Coronary artery (tissue), 2 donors: ENCODE data around the gene SNAPC4.

Source experiments
- DNase-seq: peaks from one replicate; pipeline ENCODE4 v3.0.0-alpha.2; 2017; ENCODE audit warnings: low spot score
- H3K27ac ChIP-seq, 2 donors: fragments of 200-600 bp; sonication (generic); one replicate each; pipeline ENCODE4 v1.5.1; 2016 to 2019
- H3K4me3 ChIP-seq: fragments of 200-600 bp; sonication (generic); 2 replicates; pipeline ENCODE4 v1.5.1; 2016; ENCODE audit warnings: mild to moderate bottlenecking, moderate library complexity
- TF ChIP-seq, protein P1 (sequence below): fragments of 200-600 bp; sonication (generic); IDR thresholded peaks from one replicate; pipeline ENCODE4 v1.5.1; 2019; ENCODE audit warnings: antibody characterized with exemption

The SNAPC4 gene

DNA sequence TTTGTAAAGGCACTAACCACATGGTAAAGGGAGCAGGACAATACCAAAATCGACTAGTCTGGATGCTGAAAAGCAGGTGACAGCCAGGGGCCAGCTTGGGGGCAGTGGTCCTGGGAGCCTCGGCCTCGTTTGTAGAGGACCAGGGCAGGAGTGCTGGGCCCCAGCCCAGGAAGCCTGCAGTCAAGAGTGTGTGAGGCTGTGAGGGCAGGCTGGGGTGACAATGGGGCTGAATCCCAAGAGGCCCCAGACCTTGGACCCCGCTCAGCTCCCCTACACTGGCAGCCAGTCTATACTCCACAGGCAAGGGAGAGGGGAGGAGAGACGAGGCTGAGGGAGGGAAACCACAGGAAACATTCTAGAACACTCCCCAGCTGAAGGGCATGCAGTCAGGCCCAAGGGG, 42.3 kb upstream of the SNAPC4 start:
- no peak for DNase-seq
- Histone ChIP-seq H3K4me3 (no peak overlapping the region), H3K27ac (no peak overlapping the region)
- TF ChIP-seq, protein P1, sequence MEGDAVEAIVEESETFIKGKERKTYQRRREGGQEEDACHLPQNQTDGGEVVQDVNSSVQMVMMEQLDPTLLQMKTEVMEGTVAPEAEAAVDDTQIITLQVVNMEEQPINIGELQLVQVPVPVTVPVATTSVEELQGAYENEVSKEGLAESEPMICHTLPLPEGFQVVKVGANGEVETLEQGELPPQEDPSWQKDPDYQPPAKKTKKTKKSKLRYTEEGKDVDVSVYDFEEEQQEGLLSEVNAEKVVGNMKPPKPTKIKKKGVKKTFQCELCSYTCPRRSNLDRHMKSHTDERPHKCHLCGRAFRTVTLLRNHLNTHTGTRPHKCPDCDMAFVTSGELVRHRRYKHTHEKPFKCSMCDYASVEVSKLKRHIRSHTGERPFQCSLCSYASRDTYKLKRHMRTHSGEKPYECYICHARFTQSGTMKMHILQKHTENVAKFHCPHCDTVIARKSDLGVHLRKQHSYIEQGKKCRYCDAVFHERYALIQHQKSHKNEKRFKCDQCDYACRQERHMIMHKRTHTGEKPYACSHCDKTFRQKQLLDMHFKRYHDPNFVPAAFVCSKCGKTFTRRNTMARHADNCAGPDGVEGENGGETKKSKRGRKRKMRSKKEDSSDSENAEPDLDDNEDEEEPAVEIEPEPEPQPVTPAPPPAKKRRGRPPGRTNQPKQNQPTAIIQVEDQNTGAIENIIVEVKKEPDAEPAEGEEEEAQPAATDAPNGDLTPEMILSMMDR: no peak

DNA sequence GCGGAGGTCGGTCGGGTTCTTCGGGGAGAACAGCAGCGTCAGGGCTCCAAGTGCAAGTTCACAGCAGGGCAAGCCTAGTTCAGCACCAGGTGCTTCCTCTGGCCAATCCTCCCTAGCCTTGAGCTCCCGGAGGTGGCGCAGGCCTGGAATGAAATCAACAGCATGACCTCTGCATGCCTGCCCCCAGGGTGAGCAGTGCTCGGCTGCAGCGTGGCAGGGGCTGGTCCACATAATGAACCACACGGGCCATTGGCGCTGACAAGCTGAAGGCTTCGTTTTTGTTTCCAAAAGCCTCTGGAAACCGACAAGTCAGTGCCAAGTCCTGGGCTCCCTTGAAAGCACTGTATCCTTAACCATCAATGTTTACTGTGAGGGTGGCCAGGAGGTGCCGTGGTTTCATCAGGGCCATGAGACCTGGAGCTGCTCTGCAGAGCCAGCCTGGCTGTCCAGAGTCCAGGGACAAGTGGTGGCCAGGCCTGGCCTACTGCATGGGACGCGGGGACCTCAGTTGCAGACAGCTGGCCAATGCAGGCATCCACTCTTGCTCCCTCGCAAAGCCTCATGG, 41.8 kb upstream of the SNAPC4 start:
- TF ChIP-seq, protein P1: no peak
- H3K4me3 ChIP-seq: no peak overlapping the region
- H3K27ac ChIP-seq: no peak overlapping the region
- no peak for DNase-seq

DNA sequence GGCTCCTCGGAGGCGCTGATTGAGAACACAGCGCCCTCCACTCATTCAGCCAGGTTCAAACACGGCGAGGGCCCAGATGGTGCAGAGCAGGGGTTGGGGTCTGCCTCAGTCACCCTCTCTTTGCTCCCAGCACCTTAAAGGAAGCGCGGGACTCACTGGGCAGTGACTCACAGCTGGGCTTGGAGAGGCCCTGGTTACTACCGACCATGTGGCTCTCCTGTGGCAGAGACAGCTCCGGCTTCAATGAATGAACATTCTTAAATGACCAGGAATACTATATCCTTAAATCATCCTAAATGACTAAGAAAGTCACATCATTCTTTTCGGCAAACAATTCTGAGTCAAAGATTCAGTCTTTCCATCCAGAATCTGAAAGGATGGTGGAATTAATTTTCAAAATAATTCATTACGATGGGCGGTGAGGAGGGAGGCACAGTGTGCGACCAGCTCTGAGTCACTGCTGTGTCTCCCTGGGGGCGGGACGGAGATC, 41.3 kb upstream of the SNAPC4 start:
- TF ChIP-seq, protein P1: no peak
- Histone ChIP-seq H3K4me3 (no peak overlapping the region), H3K27ac (no peak overlapping the region)
- no peak for DNase-seq

GRCh38 chr9:136439481-136440408, 39.8 kb upstream of the SNAPC4 start, which contains the start of gene INPP5E:
TSS of gene INPP5E (minus strand) at chr9:136439845. CDS start at chr9:136439419, 426 bp downstream.
- TF ChIP-seq, protein P1: peak; percentile 72
- DNase-seq: peak; percentile 77
- Histone ChIP-seq H3K4me3 (peak within 1 kb of the TSS; percentile 99), H3K27ac (peak within 1 kb of the TSS; percentile 52 to 90)

DNA sequence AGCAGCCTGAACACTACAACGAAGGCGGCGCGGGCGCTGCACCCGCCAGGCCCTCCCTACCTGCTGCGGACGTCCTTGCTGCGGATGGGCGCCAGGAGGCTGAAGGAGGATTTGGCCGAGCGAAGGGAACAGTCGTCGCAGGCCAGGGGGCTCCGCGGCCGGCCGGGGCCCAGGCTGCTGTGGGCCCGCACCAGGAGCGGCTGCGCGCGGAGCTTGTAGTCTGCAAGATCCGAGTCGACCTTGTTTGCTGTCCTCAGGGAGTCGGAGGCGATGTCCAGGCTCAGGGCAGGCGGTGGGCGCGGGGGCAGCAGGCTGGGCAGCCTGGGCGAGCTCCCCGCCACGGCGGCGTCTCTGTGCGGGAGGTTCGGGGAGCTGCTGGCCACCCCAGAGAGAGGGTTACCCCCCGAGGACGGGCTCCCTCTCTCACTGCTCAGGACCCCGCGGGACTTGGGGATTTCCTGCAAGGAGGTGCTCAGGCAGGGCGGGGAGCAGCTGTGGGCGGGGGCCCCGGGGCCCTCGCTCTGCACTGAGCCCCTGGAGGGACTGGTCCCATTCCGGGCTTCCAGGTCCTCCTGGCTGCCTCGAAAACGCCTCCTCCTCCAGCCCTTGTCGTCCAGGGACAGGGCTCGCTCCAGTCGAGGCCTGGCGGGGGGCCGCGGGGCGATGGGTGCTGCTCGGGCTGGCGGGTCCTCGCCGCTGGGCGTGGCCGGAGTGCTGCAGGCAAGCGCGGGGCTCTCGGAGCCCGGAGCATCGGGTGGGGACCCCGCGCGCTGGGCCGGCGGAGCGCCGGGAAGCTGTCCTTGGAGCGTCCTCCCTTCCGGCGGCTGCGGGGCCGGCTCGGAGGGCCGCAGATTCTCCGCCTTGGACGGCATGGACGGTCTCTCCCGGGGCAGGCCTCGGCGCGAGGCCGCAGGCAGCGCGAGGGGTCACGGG, 38.8 kb upstream of the SNAPC4 start:
- peak; percentile 68 for DNase-seq

More for the DNA sequence above, 38.8 kb upstream of the SNAPC4 start:
- peak overlapping the region; percentile 99 for H3K4me3 ChIP-seq
- TF ChIP-seq, protein P1: no peak
- H3K27ac ChIP-seq: peak overlapping the region; percentile 52 to 90
